HepG2 (cell line): ENCODE data around the gene RAG2. TPM values are rescaled to one million over a fixed set of nuclear protein-coding genes. Genes with fewer than 3 reads are reported as not detected.

ENCODE experiments used
- ATAC-seq: fragments of 200-7000 bp; cut with Tn5 transposase; 3 replicates; pipeline ENCODE4 v1.9.1; 2020; ENCODE audit warnings: mild to moderate bottlenecking, moderate library complexity
- BruUV-seq: library from RNA; stranded (reverse); fragments of 400-500 nt; replicated peaks from 2 replicates; lab custom pipeline; 2021; lab: Mats Ljungman, UMichigan
- CTCF ChIA-PET: fragments of 300-600 bp; formaldehyde crosslinking; extraction: SDS; loops from one replicate; lab custom pipeline; 2021; ENCODE audit warnings: low total read pairs, inconsistent platforms, low intra/inter-chr PET ratio; lab: Yijun Ruan, JAX
- POLR2A ChIA-PET: fragments of 350-600 bp; sonication (Branson Sonifier 250); formaldehyde crosslinking; loops from one replicate; lab custom pipeline; 2020; ENCODE audit warnings: antibody characterized with exemption, inconsistent platforms; lab: Yijun Ruan, JAX
- DNase-seq: peaks from one replicate; pipeline ENCODE4 v3.0.0-alpha.2; 2015; ENCODE audit warnings: low spot score
- FAIRE-seq: peaks from 3 replicates; lab custom pipeline; 2011; peaks lifted over from hg19 to GRCh38; lab: Jason Lieb, UNC
- H2AFZ ChIP-seq: one replicate; pipeline ENCODE4 v1.6.1; 2011; ENCODE audit warnings: low read length, inconsistent platforms
- H3K27ac ChIP-seq: fragments of 300-600 bp; 3 replicates; pipeline ENCODE4 v1.8.0; 2011; ENCODE audit warnings: mixed run types, mild to moderate bottlenecking, mixed read lengths, low read length, inconsistent platforms; ENCODE audit not compliant: insufficient read depth; ENCODE audit errors: extremely low read length
- H3K27me3 ChIP-seq, 2 experiments: fragments of 200-600 bp in 1 of 2; 2 replicates in 1 of 2; 3 replicates in 1 of 2; pipeline versions ENCODE4 v1.6.0 to v1.8.0; 2011; ENCODE audit warnings: low read length in 2 of 2, mild to moderate bottlenecking in 2 of 2, moderate library complexity in 2 of 2, inconsistent platforms in 1 of 2; ENCODE audit not compliant: insufficient read depth in 2 of 2, control insufficient read depth in 1 of 2
- H3K36me3 ChIP-seq, 2 experiments: fragments of 200-600 bp in 1 of 2; replicated peaks in 1 of 2; 2 replicates in 1 of 2; 3 replicates in 1 of 2; pipeline versions ENCODE4 v1.5.1 to v1.8.0; 2011; ENCODE audit warnings: low read length in 2 of 2, inconsistent platforms in 1 of 2; ENCODE audit not compliant: insufficient read depth in 2 of 2, control insufficient read depth in 1 of 2
- H3K4me1 ChIP-seq: 2 replicates; pipeline ENCODE4 v1.5.1; 2012; ENCODE audit warnings: low read length, inconsistent platforms; ENCODE audit not compliant: insufficient read depth
- H3K4me2 ChIP-seq: 2 replicates; pipeline ENCODE4 v1.6.0; 2011; ENCODE audit warnings: low read depth, low read length, inconsistent platforms
- H3K4me3 ChIP-seq, 3 experiments: fragments of 200-600 bp in 1 of 3; sonication (generic), shearing (Covaris generic) in 1 of 3; replicated peaks in 1 of 3; 2 replicates each; pipeline ENCODE4 v1.5.1; 2011 to 2016; ENCODE audit warnings: low read length in 3 of 3, inconsistent platforms in 2 of 3, low read depth in 2 of 3, mild to moderate bottlenecking in 2 of 3, control low read depth in 1 of 3, mixed read lengths in 1 of 3; ENCODE audit not compliant: insufficient read depth in 1 of 3
- H3K79me2 ChIP-seq: one replicate; pipeline ENCODE4 v1.6.1; 2011; ENCODE audit warnings: low read length, inconsistent platforms; ENCODE audit not compliant: insufficient read depth
- H3K9ac ChIP-seq: 2 replicates; pipeline ENCODE4 v1.6.0; 2011; ENCODE audit warnings: mild to moderate bottlenecking, low read depth, low read length, inconsistent platforms; ENCODE audit not compliant: insufficient read depth
- H3K9me3 ChIP-seq: 2 replicates; pipeline ENCODE4 v1.5.1; 2012; ENCODE audit warnings: mild to moderate bottlenecking, low read length
- H4K20me1 ChIP-seq: 2 replicates; pipeline ENCODE4 v1.6.0; 2011; ENCODE audit warnings: inconsistent platforms, mild to moderate bottlenecking, low read length, moderate library complexity; ENCODE audit not compliant: insufficient read depth
- MEIS1 ChIP-seq: sonication (generic); formaldehyde crosslinking; IDR thresholded peaks from 2 replicates; pipeline ENCODE4 v1.9.0; 2021; ENCODE audit warnings: mild to moderate bottlenecking, missing genetic modification reagents, moderate library complexity, borderline replicate concordance
- in situ Hi-C: cut with HindIII; loops from 2 replicates; pipeline ENCODE4 v1.10.0; 2017; ENCODE audit warnings: low pct_unique_long_range_greater_than_20kb; ENCODE audit not compliant: extremely low pct_ligation_motif_present
- intact Hi-C: fragments of 100-400 bp; cut with micrococcal nuclease; formaldehyde crosslinking; loops from one replicate; pipeline ENCODE4 v1.10.0; 2022; ENCODE audit not compliant: unreplicated experiment
- polyA plus RNA-seq, 8 experiments: library from polyadenylated mRNA; depleted of rRNA in 3 of 8; stranded (reverse) in 7 of 8; unstranded in 1 of 8; fragments of >200 nt; fragmentation: Illumina TruSeq in 4 of 8; extraction: Trizol in 4 of 8; gene quantifications; 2 replicates each; pipeline versions ENCODE4 v1.2.1 to v1.2.3, GENCODE V29; 2011 to 2016; ENCODE audit warnings: low read depth in 4 of 8, missing spikeins in 1 of 8, mixed read lengths in 1 of 8; ENCODE audit not compliant: insufficient read depth in 1 of 8
- total RNA-seq, 5 experiments: library from RNA; depleted of rRNA; stranded (reverse); fragments of >200 nt; fragmentation: Illumina TruSeq; extraction: Trizol; gene quantifications; 2 replicates each; pipeline ENCODE4 v1.2.3, GENCODE V29; 2016; ENCODE audit warnings: low read depth in 1 of 5
- TF ChIP-seq, protein P1 (sequence below): sonication (generic); formaldehyde crosslinking; IDR thresholded peaks from 2 replicates; pipeline ENCODE4 v1.4.0; 2020; ENCODE audit warnings: mild to moderate bottlenecking, missing genetic modification reagents
- TF ChIP-seq, protein P2 (sequence below): sonication (generic); formaldehyde crosslinking; conservative IDR thresholded peaks from 2 replicates; pipeline ENCODE4 v1.4.0; 2020; ENCODE audit warnings: mild to moderate bottlenecking, missing genetic modification reagents, moderate library complexity
- TF ChIP-seq, protein P3 (sequence below): IDR thresholded peaks from 2 replicates; pipeline ENCODE4 v1.6.1; 2016; ENCODE audit warnings: missing genetic modification reagents, missing compliant biosample characterization

The RAG2 gene
- total and polyA plus RNA-seq, 2 of the 13 experiments (the other 11 are each of a cell fraction or from before 2014, with no cell fraction given), result not detected

DNA sequence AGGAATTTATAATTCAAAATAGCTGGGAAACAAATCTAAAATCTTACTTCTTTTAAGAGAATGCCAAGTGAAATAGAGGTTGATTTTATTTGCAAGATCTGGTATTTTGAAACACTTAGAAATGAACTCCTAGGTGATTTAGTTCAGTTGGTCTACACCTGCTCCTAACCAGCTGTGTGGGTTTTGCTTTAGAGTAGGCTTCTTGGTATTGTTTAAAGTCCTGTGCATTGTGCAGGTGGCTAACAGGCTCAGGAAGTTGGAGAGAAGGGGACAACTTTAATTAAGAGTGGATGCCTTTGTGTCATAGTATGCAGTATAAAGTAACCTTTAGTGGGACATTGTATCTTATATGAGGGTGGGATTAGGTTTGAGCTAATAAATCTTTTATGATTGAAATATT is 4.1 kb upstream of the RAG2 start:
- Histone ChIP-seq H3K9me3 (no peaks in the 10 kb centered on the region), H3K9ac (no peak overlapping the region), H3K27me3 (no peaks in the 10 kb centered on the region), H3K4me2 (no peak overlapping the region), H3K4me3 (no peak overlapping the region), H3K4me1 (no peaks in the 10 kb centered on the region), H4K20me1 (no peaks in the 10 kb centered on the region), H3K79me2 (no peaks in the 10 kb centered on the region), H3K36me3 (no peaks in the 10 kb centered on the region), H2AFZ (no peak overlapping the region), H3K27ac (no peak overlapping the region)
- in situ Hi-C loops (no loop called here), intact Hi-C loops (no loop called here)
- ChIA-PET POLR2A (no interaction called here), CTCF (no interaction called here)
- no TSS peak for BruUV-seq
- FAIRE-seq (no peak), DNase-seq (no peak), ATAC-seq (no peak)
- TF ChIP-seq, protein P1, sequence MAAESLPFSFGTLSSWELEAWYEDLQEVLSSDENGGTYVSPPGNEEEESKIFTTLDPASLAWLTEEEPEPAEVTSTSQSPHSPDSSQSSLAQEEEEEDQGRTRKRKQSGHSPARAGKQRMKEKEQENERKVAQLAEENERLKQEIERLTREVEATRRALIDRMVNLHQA, result no peak
- TF ChIP-seq, protein P2, sequence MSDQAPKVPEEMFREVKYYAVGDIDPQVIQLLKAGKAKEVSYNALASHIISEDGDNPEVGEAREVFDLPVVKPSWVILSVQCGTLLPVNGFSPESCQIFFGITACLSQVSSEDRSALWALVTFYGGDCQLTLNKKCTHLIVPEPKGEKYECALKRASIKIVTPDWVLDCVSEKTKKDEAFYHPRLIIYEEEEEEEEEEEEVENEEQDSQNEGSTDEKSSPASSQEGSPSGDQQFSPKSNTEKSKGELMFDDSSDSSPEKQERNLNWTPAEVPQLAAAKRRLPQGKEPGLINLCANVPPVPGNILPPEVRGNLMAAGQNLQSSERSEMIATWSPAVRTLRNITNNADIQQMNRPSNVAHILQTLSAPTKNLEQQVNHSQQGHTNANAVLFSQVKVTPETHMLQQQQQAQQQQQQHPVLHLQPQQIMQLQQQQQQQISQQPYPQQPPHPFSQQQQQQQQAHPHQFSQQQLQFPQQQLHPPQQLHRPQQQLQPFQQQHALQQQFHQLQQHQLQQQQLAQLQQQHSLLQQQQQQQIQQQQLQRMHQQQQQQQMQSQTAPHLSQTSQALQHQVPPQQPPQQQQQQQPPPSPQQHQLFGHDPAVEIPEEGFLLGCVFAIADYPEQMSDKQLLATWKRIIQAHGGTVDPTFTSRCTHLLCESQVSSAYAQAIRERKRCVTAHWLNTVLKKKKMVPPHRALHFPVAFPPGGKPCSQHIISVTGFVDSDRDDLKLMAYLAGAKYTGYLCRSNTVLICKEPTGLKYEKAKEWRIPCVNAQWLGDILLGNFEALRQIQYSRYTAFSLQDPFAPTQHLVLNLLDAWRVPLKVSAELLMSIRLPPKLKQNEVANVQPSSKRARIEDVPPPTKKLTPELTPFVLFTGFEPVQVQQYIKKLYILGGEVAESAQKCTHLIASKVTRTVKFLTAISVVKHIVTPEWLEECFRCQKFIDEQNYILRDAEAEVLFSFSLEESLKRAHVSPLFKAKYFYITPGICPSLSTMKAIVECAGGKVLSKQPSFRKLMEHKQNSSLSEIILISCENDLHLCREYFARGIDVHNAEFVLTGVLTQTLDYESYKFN (CRISPR knock-in tag), result no peak
- TF ChIP-seq, protein P3, sequence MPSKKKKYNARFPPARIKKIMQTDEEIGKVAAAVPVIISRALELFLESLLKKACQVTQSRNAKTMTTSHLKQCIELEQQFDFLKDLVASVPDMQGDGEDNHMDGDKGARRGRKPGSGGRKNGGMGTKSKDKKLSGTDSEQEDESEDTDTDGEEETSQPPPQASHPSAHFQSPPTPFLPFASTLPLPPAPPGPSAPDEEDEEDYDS (CRISPR knock-in tag), result no peak
- TF ChIP-seq MEIS1 (CRISPR knock-in tag), result no peak
- TF ChIP-seq, all 625 proteins: peak for 0
